GM12878 (cell line): ENCODE results near the gene ZNF680. TPM values are rescaled to one million over a fixed set of nuclear protein-coding genes. Genes with fewer than 3 reads are reported as not detected.

Experiments used
- ATAC-seq: fragments of 200-7000 bp; cut with Tn5 transposase; 3 replicates; pipeline ENCODE4 v1.9.1; 2020; ENCODE audit warnings: mild to moderate bottlenecking, moderate library complexity
- Bru-seq: library from RNA; stranded (reverse); fragments of 400-500 nt; gene quantifications from one replicate; lab custom pipeline; 2021; lab: Mats Ljungman, UMichigan
- BruChase-seq, 2 experiments: library from RNA; stranded (reverse); fragments of 400-500 nt; gene quantifications; one replicate each; lab custom pipeline; 2021; lab: Mats Ljungman, UMichigan
- BruUV-seq: library from RNA; stranded (reverse); fragments of 400-500 nt; replicated peaks from 2 replicates; lab custom pipeline; 2021; lab: Mats Ljungman, UMichigan
- CTCF ChIA-PET: fragments of 300-600 bp; sonication (Branson Sonifier 250); formaldehyde crosslinking; extraction: SDS; loops from one replicate; lab custom pipeline; 2021; ENCODE audit warnings: inconsistent platforms; lab: Yijun Ruan, JAX
- POLR2A ChIA-PET: fragments of 350-600 bp; formaldehyde crosslinking; extraction: SDS; loops from one replicate; lab custom pipeline; 2021; ENCODE audit warnings: inconsistent platforms; lab: Charles Lee
- RAD21 ChIA-PET: fragments of 300-600 bp; sonication (Branson Sonifier 250); formaldehyde crosslinking; loops from one replicate; lab custom pipeline; 2023; ENCODE audit warnings: antibody characterized with exemption; ENCODE audit not compliant: unreplicated experiment; lab: Charles Lee
- SMC1A ChIA-PET: fragments of 300-600 bp; sonication (Branson Sonifier 250); formaldehyde crosslinking; loops from one replicate; lab custom pipeline; 2023; ENCODE audit not compliant: unreplicated experiment, uncharacterized antibody; lab: Charles Lee
- DNase-seq: peaks from one replicate; pipeline ENCODE4 v3.0.0-alpha.2; 2011; ENCODE audit warnings: low read depth, low spot score
- FAIRE-seq: peaks from 3 replicates; lab custom pipeline; 2011; peaks lifted over from hg19 to GRCh38; lab: Jason Lieb, UNC
- H2AFZ ChIP-seq: 2 replicates; pipeline ENCODE4 v1.6.0; 2011; ENCODE audit warnings: low read depth, low read length, control low read depth; ENCODE audit not compliant: control insufficient read depth
- H3K27ac ChIP-seq: 2 replicates; pipeline ENCODE4 v1.5.1; 2011; ENCODE audit warnings: control low read depth; ENCODE audit not compliant: control insufficient read depth, insufficient read depth
- H3K27me3 ChIP-seq, 2 experiments: replicated peaks in 1 of 2; 2 replicates each; pipeline versions ENCODE4 v1.6.0 to v1.6.1; 2011; ENCODE audit warnings: low read length in 1 of 2; ENCODE audit not compliant: control insufficient read depth in 2 of 2, insufficient read depth in 2 of 2
- H3K36me3 ChIP-seq, 2 experiments: 2 replicates each; pipeline ENCODE4 v1.5.1; 2011; ENCODE audit warnings: low read length in 1 of 2; ENCODE audit not compliant: control insufficient read depth in 2 of 2, insufficient read depth in 2 of 2
- H3K4me1 ChIP-seq: 2 replicates; pipeline ENCODE4 v1.6.1; 2011; ENCODE audit warnings: mild to moderate bottlenecking, low read length, moderate library complexity, mixed read lengths; ENCODE audit not compliant: control insufficient read depth, insufficient read depth
- H3K4me2 ChIP-seq: 2 replicates; pipeline ENCODE4 v1.6.0; 2011; ENCODE audit warnings: control low read depth; ENCODE audit not compliant: control insufficient read depth, insufficient read depth
- H3K4me3 ChIP-seq: fragments of 200-600 bp; sonication (generic); 2 replicates; pipeline ENCODE4 v1.5.1; 2016
- H3K79me2 ChIP-seq: 2 replicates; pipeline ENCODE4 v1.6.0; 2011; ENCODE audit warnings: low read length; ENCODE audit not compliant: control insufficient read depth, insufficient read depth
- H3K9ac ChIP-seq: 2 replicates; pipeline ENCODE4 v1.8.0; 2011; ENCODE audit warnings: low read length, control low read depth, mixed read lengths; ENCODE audit not compliant: control insufficient read depth, insufficient read depth
- H3K9me3 ChIP-seq: replicated peaks from 3 replicates; pipeline ENCODE4 v1.5.1; 2011; ENCODE audit warnings: mild to moderate bottlenecking, low read length; ENCODE audit not compliant: control insufficient read depth, insufficient read depth
- H4K20me1 ChIP-seq: 2 replicates; pipeline ENCODE4 v1.6.0; 2011; ENCODE audit not compliant: control insufficient read depth, insufficient read depth
- BCL11A ChIP-seq: IDR thresholded peaks from 2 replicates; pipeline ENCODE4 v1.6.1; 2011; ENCODE audit warnings: low read depth, low read length
- HCFC1 ChIP-seq: fragments of 150-350 bp; IDR thresholded peaks from 2 replicates; pipeline ENCODE4 v1.6.1; 2014; ENCODE audit warnings: low read length
- IRF4 ChIP-seq: IDR thresholded peaks from 2 replicates; pipeline ENCODE4 v1.6.1; 2011; ENCODE audit warnings: low read depth, low read length
- NBN ChIP-seq: fragments of 450-650 bp; IDR thresholded peaks from 2 replicates; pipeline ENCODE4 v1.6.1; 2016
- NFIC ChIP-seq: IDR thresholded peaks from 2 replicates; pipeline ENCODE4 v1.6.1; 2012; ENCODE audit warnings: low read depth, mild to moderate bottlenecking, inconsistent platforms, low read length, moderate library complexity
- NFYA ChIP-seq: IDR thresholded peaks from 2 replicates; pipeline ENCODE4 v1.6.1; 2011; ENCODE audit warnings: low read depth, mild to moderate bottlenecking, low read length, improper control_type of control experiment, borderline replicate concordance
- NR2C2 ChIP-seq: IDR thresholded peaks from 2 replicates; pipeline ENCODE4 v1.6.1; 2011; ENCODE audit warnings: borderline replicate concordance, low read depth; ENCODE audit not compliant: control insufficient read depth, insufficient read length
- SIN3A ChIP-seq: IDR thresholded peaks from 2 replicates; pipeline ENCODE4 v1.6.1; 2012; ENCODE audit warnings: low read depth, low read length, improper control_type of control experiment
- SREBF1 ChIP-seq: IDR thresholded peaks from 2 replicates; pipeline ENCODE4 v1.6.1; 2012; ENCODE audit warnings: mild to moderate bottlenecking, low read length
- STAT1 ChIP-seq: fragments of 450-650 bp; conservative IDR thresholded peaks from 2 replicates; pipeline ENCODE4 v1.6.1; 2014; ENCODE audit warnings: antibody characterized with exemption, mild to moderate bottlenecking
- ZNF207 ChIP-seq: fragments of 450-650 bp; IDR thresholded peaks from 2 replicates; pipeline ENCODE4 v1.6.1; 2014; ENCODE audit warnings: antibody characterized with exemption, mild to moderate bottlenecking, borderline replicate concordance
- ZSCAN29 ChIP-seq: fragments of 450-650 bp; IDR thresholded peaks from 2 replicates; pipeline ENCODE4 v1.6.1; 2017; ENCODE audit warnings: mild to moderate bottlenecking, moderate library complexity
- WGBS: methylation state at CpG from one replicate; pipeline ENCODE4 v1.1.6; 2016; ENCODE audit warnings: low lambda C conversion rate; ENCODE audit not compliant: insufficient replicate concordance, insufficient coverage; ENCODE audit errors: missing lambda C conversion rate; 5-methylcytosine and 5-hydroxymethylcytosine counted together
- in situ Hi-C: fragments of 300-500 bp; cut with MboI; formaldehyde crosslinking; loops from 9 replicates; pipeline ENCODE4 v1.14.3; 2018; ENCODE audit warnings: mixed read lengths
- intact Hi-C: fragments of 100-400 bp; cut with micrococcal nuclease; formaldehyde crosslinking; loops from one replicate; pipeline ENCODE4 v1.14.2; 2022; ENCODE audit not compliant: unreplicated experiment
- long read RNA-seq, 2 experiments: library from polyadenylated mRNA; unstranded; transcript quantifications; one replicate each; pipeline ENCODE4 v2.0.0, GENCODE V29; 2019 to 2020
- polyA minus RNA-seq, 3 experiments: library from RNA; depleted of rRNA, polyadenylated mRNA; stranded (reverse); fragments of >200 nt; gene quantifications; 2 replicates each; pipeline ENCODE4 v1.2.3, GENCODE V29; 2011
- polyA plus RNA-seq, 11 experiments: library from polyadenylated mRNA; depleted of rRNA in 4 of 11; unstranded in 6 of 11; stranded (reverse) in 5 of 11; fragments of >200 nt; fragmentation: Nextera tagmentation in 4 of 11; fragmentation: Illumina TruSeq in 1 of 11; extraction: Ambion mirVana in 4 of 11; extraction: Trizol in 1 of 11; gene quantifications; 1 replicate in 1 of 11; 2 replicates in 10 of 11; pipeline versions ENCODE4 v1.2.1 to v1.2.3, GENCODE V29; 2011 to 2016; ENCODE audit warnings: inconsistent platforms in 2 of 11, missing spikeins in 2 of 11, low read depth in 1 of 11
- total RNA-seq, 4 experiments: library from RNA; depleted of rRNA in 3 of 4; stranded (reverse); fragments of >200 nt in 3 of 4; fragmentation: Illumina TruSeq in 1 of 4; extraction: Trizol in 1 of 4; gene quantifications; 2 replicates each; pipeline versions ENCODE4 v1.2.1 to v1.2.3, GENCODE V29; 2013 to 2021
- TF ChIP-seq, protein P1 (sequence below): IDR thresholded peaks from 2 replicates; pipeline ENCODE4 v1.6.1; 2012; ENCODE audit warnings: low read depth, low read length, improper control_type of control experiment
- TF ChIP-seq, protein P2 (sequence below): IDR thresholded peaks from 2 replicates; pipeline ENCODE4 v1.6.1; 2011; ENCODE audit warnings: borderline replicate concordance, low read depth, mild to moderate bottlenecking, moderate library complexity, low read length; ENCODE audit not compliant: insufficient read depth, poor library complexity, severe bottlenecking
- TF ChIP-seq, protein P3 (sequence below): fragments of 450-650 bp; IDR thresholded peaks from 2 replicates; pipeline ENCODE4 v1.6.1; 2017; ENCODE audit warnings: low read depth, mild to moderate bottlenecking, moderate library complexity

Gene ZNF680
- total RNA-seq (2013; cell fraction: nucleolus; rRNA removed) = 109 and 123 TPM in 2 replicates
- total RNA-seq (2014; rRNA removed) (8.1 and 8.5 TPM in 2 replicates), total RNA-seq (2014; rRNA removed; fragmentation: Illumina TruSeq; extraction: Trizol) (13.6 and 16.7 TPM in 2 replicates), total RNA-seq (2021) (8.0 TPM in 2 replicates), polyA plus RNA-seq (2011; rRNA removed) (5.9 and 10.4 TPM in 2 replicates), polyA plus RNA-seq (2014; fragmentation: Illumina TruSeq; extraction: Trizol) (7.6 and 11.5 TPM in 2 replicates), polyA plus RNA-seq (2014; fragmentation: Nextera tagmentation; extraction: Ambion mirVana) (1 to 10 TPM; 5.0 to 6.2 TPM), polyA plus RNA-seq (2014; rRNA removed) (5.1 and 6.0 TPM in 2 replicates), polyA plus RNA-seq (2016; fragmentation: Nextera tagmentation; extraction: Ambion mirVana) (10 to 100 TPM; 10.9 to 12.1 TPM), polyA minus RNA-seq (2011; rRNA and poly(A)+ RNA removed) (4.2 and 4.8 TPM in 2 replicates), Bru-seq, nascent RNA (percentile 77 among the genes with signal in this experiment), BruChase-seq, experiment 1, labeled RNA remaining after a 6-hour chase (percentile 83 among the genes with signal in this experiment), BruChase-seq, experiment 2, labeled RNA remaining after a 2-hour chase (percentile 78 among the genes with signal in this experiment)
- polyA plus RNA-seq (2011; ENCODE audit: low read depth) = 2.1 TPM
- polyA plus RNA-seq (2011; cell fraction: cytosol; rRNA removed) = 1.5 and 2.1 TPM in 2 replicates
- polyA plus RNA-seq (2011; cell fraction: nucleus; rRNA removed) = 6.5 and 6.8 TPM in 2 replicates
- polyA plus RNA-seq (2012) = 3.5 and 4.9 TPM in 2 replicates
- 2.5 and 4.0 TPM in 2 replicates for polyA minus RNA-seq (2011; cell fraction: cytosol; rRNA and poly(A)+ RNA removed)
- 6.9 and 12.9 TPM in 2 replicates for polyA minus RNA-seq (2011; cell fraction: nucleus; rRNA and poly(A)+ RNA removed)
- long read RNA-seq, experiment 1, partial matches to known transcripts = 1 of 5 reads
- long read RNA-seq, experiment 1, other reads (novel, unspliced or antisense) = 2 of 5 reads
- long read RNA-seq, experiment 2, transcript ZNF680-201 (4 exons, 3,022 nt) = major isoform, 7 of 11 reads
- long read RNA-seq, experiment 2, partial matches to known transcripts = 1 of 11 reads
- long read RNA-seq, experiment 2, other reads (novel, unspliced or antisense) = 3 of 11 reads

DNA sequence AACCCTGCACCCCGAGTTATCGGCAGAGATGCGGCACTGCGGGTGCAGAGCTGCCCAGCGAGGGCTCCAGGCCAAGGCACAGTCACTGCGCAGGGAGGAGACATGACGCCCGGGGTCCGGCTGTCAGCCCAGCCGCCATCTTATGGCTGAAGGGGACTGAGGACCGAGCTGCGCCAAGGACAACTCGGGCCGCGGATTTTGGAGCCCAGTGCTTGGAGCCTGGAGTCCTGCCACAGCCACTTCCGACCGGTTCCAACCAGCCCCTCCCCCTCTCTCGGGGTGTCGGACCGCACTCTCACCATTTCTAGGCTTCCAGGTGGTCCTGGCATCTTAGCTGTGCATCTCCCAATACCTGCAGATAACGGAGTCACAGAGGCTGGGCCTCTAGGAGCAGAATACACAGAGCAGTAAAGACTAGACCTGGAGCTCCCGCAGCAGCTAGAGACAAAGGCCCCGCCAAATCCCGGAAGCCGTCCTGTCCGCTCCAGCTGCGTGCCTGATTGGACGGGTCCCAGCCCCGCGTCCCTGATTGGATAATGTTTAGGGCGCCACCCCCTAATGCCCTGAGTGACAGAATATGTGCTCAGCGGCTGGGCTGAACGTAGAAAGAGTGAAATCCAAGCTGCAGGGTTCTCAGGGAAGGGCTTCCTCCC lies at the start of gene ZNF680:
ZNF680 (minus strand) TSS at position 446 of the 653 bp plus-strand sequence; CDS start at position 329, 117 bp downstream.
- Histone ChIP-seq H3K9me3 (peaks cover 10% of the 10 kb centered on the region; the same call in 2 of the 3 replicates), H3K9ac (peak within 1 kb of the TSS; percentile 73), H4K20me1 (no peaks in the 10 kb centered on the region), H3K79me2 (peaks cover 7% of the 10 kb centered on the region), H2AFZ (peak within 1 kb of the TSS; percentile 95), H3K27ac (peak within 1 kb of the TSS; percentile 75), H3K27me3 (no peaks in the 10 kb centered on the region), H3K4me1 (no peaks in the 10 kb centered on the region), H3K4me3 (peak within 1 kb of the TSS; percentile 74), H3K36me3 (no peaks in the 10 kb centered on the region), H3K4me2 (peak within 1 kb of the TSS; percentile 44)
- SMC1A ChIA-PET = interaction anchor here (0.8 to 1.4 kb wide), 7 partner anchors 13 to 243 kb away, joined by 3 to 4 read pairs (median 4); partner anchors contain the start of genes ZNF107 and ZNF138
- DNase-seq (peak; percentile 75), ATAC-seq (peak; percentile 99), FAIRE-seq (peak; percentile 90)
- CTCF ChIA-PET = interaction anchor here (0.9 to 1.3 kb wide), 7 partner anchors 10 to 248 kb away, joined by 3 read pairs; no protein-coding TSS in a partner anchor
- intact Hi-C loops = loop anchor here (5.0 to 10.0 kb wide), 3 partner anchors 105 to 345 kb away; partner anchors contain the start of gene ZNF107
- BruUV-seq = TSS peak; percentile 83
- WGBS = under 1% methylated on average over 27 of the region's 33 CpGs
- POLR2A ChIA-PET = interaction anchor here (0.6 to 1.4 kb wide), 6 partner anchors 22 to 255 kb away, joined by 3 to 4 read pairs (median 4); partner anchors contain the start of genes ZNF107 and ZNF138
- in situ Hi-C loops = no loop called here
- RAD21 ChIA-PET = interaction anchor here (1.1 to 2.0 kb wide), 7 partner anchors 9 to 443 kb away, joined by 3 to 9 read pairs (median 5); partner anchors contain the start of genes ERV3-1 and ZNF138
- TF ChIP-seq NBN (peak; percentile 72), NFYA (peak; percentile 31; the same call in 1 of the 2 replicates), STAT1 (0 out of 2 replicates have a peak, but pooled peaks have one; percentile 77), BCL11A (no peak), NFIC (no peak), ZSCAN29 (no peak), HCFC1 (peak; percentile 14; the same call in 1 of the 2 replicates), IRF4 (no peak), ZNF207 (0 out of 2 replicates have a peak, but pooled peaks have one; percentile 35), SREBF1 (no peak), NR2C2 (no peak), SIN3A (peak; percentile 87; the same call in 1 of the 2 replicates)
- TF ChIP-seq, protein P1, sequence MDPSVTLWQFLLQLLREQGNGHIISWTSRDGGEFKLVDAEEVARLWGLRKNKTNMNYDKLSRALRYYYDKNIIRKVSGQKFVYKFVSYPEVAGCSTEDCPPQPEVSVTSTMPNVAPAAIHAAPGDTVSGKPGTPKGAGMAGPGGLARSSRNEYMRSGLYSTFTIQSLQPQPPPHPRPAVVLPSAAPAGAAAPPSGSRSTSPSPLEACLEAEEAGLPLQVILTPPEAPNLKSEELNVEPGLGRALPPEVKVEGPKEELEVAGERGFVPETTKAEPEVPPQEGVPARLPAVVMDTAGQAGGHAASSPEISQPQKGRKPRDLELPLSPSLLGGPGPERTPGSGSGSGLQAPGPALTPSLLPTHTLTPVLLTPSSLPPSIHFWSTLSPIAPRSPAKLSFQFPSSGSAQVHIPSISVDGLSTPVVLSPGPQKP = no peak
- TF ChIP-seq, protein P2, sequence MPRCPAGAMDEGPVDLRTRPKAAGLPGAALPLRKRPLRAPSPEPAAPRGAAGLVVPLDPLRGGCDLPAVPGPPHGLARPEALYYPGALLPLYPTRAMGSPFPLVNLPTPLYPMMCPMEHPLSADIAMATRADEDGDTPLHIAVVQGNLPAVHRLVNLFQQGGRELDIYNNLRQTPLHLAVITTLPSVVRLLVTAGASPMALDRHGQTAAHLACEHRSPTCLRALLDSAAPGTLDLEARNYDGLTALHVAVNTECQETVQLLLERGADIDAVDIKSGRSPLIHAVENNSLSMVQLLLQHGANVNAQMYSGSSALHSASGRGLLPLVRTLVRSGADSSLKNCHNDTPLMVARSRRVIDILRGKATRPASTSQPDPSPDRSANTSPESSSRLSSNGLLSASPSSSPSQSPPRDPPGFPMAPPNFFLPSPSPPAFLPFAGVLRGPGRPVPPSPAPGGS = no peak
- TF ChIP-seq, protein P3, sequence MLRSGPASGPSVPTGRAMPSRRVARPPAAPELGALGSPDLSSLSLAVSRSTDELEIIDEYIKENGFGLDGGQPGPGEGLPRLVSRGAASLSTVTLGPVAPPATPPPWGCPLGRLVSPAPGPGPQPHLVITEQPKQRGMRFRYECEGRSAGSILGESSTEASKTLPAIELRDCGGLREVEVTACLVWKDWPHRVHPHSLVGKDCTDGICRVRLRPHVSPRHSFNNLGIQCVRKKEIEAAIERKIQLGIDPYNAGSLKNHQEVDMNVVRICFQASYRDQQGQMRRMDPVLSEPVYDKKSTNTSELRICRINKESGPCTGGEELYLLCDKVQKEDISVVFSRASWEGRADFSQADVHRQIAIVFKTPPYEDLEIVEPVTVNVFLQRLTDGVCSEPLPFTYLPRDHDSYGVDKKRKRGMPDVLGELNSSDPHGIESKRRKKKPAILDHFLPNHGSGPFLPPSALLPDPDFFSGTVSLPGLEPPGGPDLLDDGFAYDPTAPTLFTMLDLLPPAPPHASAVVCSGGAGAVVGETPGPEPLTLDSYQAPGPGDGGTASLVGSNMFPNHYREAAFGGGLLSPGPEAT = no peak
